Fibroblast of skin of left biceps (primary cell): ENCODE results near the gene KCNB1.

Experiments used
- DNase-seq, 2 experiments: peaks; one replicate each; pipeline ENCODE4 v3.0.0-alpha.2; 2013; ENCODE audit warnings: low read depth in 2 of 2

KCNB1 gene

DNA sequence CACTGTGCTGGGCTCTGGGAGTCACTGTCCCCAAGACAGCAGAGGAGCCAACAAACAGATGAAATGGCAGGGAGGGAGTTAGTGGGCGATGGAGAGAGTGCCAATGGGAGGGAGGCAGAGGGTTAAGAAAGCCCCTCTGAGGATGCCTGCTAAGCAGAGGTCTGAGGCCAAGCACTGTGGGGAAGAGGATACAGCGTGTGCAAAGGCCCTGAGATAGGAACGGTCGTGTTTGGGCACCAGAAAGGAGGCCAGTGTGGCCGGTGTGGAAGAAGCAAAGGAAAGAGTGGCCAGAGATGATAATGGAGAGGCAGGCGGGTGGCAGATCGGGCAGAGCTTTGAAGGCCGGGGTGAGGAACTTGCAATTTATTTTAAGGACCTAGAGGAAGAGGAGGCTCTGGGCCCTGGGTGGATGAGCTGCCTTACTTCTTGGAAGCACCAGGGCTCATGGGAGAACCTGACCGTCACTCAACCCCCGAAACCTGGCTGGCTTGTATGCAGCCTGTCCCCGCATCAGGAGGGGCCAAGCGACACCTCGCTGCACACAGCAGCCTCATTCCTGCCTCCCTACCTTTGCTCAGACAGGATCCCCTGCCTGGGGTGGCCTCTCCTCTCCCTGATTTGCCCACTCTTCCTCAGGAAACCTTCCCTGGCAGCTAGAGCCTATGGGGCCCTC lies 73.0 kb downstream of the KCNB1 start:
- DNase-seq = no peak

DNA sequence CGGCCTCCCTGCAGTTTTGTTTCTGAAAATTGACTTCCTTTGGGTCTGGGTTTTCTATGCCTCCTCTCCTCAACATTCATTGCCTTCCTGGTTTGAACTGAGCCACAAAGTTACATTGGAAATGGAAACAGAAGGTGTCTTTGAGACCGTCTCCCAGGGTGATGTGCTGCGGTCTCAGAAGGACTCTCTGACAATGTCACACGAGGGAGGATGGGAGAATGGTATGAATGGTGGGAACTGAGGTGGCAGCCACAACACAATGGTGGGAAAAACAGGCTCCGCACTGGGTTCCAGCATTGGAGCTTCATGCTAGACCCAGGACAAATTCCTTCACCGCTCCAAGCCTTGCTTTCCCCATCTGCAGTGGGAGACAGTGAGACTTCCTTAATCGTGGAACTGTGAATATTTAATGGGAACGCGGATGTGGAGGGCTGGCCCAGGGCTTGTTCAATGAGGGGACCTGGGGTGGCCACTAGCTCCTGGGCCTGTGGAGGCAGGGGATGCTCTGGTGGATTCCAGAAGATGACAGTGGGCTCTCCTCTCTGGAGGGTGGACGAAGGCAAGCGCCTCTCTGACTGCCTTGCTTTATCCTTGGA lies 73.9 kb downstream of the KCNB1 start:
- DNase-seq = no peak

DNA sequence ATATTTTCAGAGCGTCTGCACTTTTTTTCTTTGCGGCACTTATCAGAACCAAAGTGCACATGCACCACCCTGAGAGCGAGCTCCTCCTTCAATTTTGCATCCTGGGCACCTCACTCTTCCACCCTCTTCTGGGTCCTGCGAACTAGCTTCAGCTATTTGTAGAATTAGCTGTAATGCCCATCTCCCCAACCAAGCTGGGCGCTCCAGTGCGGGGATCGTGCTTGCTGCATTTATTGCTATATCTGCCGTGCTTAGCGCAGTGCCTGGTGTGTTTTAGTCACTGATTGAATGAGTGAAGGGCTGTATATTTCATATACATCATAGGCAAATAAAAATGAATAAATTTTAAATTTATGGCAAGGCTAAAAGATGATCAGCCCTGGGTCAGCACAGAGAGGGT lies 75.8 kb downstream of the KCNB1 start:
- no peak for DNase-seq

DNA sequence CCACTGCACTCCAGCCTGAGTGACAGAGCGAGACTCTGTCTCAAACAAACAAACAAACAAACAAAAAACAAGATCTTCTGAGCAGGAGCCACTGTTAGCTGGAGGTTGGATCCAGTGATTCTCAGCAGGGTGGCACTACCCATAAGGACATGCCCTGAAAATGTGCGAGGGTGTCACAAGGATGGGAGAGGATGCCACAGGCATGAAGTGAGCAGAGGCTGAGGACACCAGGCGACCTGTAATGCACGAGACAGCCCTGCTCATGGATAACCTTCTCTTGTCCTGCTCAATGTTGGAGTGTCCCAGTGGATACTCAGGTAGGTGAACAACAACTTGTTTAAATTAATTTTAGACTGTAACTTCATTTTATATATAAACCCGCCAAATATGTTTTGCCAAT lies 76.8 kb downstream of the KCNB1 start:
- no peak for DNase-seq

DNA sequence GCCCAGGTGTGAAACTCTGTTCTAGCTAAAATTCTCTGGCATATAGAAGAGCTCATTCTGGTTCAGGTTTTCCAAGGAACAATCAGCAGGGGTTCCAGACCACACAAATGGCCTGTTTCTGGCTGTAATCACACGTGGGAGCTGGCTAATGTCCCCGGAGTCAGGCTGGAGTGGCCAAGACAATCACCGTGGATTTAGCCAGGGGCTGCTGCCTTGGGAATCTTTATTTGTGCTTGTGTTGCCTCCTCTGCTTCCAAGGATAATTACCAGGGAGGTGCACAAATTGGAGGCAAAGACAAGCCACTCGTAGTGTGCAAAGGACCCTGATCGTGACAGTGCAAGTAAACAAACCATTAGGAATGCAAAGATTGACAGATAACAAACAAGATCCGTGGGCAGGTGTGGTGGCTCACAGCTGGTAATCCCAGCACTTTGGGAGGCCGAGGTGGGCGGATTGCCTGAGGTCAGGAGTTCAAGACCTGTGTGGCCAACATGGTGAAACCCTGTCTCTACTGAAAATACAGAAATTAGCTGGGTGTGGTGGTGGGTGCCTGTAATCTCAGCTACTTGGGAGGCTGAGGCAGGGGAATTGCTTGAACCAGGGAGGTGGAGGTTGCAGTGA lies 77.3 kb downstream of the KCNB1 start:
- DNase-seq = no peak

DNA sequence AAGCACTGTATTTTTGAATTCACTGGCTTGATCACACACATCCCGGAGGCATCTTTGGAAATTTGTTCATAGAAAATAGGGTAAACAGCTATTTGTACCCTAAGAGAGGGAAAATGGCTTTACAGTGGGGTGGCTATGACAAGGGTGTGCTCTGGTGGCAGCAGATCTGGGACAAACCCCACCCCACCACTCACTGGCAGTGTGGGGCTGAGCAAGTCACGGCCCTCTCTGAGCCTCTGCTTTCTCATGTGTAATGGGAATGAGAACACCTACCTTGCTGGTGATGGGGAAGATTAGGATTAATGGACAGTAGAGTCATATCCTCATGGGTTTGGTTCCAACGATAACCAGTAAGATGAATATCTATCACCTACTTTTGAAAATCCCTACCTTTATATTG lies 78.0 kb downstream of the KCNB1 start:
- DNase-seq = no peak

DNA sequence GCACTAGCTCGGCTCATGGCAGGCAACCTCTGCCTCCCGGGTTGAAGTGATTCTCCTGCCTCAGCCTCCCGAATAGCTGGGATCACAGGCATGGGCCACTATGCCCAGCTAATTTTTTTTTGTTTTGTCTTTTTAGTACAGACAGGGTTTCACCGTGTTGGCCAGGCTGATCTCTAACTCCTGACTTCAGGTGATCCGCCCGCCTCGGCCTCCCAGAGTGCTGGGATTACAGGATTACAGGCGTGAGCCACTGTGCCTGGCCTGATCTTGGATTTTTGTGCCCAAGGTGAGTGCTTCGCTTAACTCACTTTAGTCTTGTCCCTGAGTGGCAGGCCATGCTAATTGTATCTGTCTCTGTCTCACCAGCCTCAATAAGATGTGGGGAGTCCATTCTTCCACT lies 78.6 kb downstream of the KCNB1 start:
- DNase-seq = no peak

DNA sequence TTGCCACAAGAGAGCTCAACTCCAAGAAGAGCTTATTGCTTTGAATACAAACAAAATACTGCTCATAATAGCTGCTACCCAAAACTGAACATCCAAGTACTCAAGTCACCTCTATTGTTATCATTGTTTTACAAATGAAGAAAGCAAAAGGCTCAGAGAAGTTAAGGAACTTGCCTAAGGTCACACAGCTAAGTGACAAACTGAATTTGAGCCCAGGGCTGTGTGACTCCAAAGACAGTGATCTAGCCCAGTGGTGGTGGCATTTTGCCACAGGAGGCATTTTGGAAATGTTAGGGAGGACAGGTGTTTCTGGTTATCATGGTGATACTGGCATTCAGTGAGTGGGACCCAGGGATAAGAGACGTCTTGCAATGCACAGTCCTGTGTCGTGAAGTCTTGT lies 79.5 kb downstream of the KCNB1 start:
- no peak for DNase-seq

DNA sequence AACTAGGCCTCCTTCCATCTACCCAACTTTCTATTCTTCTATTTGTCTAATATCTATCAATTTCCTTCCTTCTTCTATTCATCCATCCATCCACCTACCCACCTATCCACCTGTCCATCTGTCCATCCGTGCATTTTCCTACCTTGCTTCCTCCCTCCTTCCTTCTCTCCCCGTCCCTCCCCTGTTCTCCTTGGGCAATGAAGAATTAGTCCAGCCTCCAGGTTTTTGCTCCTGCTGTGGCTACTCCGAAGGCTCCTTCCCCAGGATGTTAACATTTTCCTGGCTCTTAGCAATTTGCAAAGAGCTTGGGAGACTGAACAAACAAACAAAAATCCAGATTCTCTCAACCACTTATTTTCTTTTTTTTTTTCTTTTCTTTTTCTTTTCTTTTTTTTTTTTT lies 81.6 kb downstream of the KCNB1 start:
- no peak for DNase-seq

DNA sequence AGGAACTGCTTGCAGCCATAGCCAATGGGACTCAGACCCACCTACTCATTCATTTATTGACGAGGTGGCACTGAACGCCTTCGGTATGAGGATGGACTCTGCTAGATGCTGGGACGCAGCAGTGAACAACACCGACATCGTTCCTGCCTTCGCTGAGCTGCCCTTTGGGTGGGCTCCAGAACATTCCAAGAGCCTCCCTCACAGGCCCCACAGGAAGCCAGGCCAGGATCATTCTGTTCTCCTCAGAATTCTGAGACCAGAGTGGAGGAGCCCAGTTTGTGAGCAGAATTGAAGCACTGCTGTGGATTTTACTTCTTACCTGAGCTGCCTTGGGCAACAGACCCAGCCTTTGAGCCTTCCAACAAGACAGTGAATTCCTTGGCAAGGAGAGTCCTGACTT lies 82.1 kb downstream of the KCNB1 start:
- no peak for DNase-seq

DNA sequence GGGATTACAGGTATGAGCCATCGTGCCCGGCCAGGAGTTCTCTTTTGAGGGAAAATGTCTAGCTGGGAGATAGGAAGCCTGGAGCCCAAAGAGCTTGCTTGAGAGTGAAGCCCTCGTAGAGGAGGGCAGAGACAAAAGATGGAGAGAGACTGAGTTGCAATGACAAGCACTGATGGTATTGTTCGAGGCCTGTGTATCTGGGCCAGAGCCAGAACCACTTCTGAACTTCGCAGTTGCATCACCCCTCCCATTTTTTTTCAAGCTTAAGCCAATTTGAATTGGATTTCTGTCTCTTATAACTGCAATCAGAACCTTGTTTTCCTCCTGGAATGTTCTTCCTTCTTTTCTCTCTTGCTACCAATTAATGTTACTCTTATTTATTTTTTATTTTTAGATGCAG lies 83.1 kb downstream of the KCNB1 start:
- no peak for DNase-seq

DNA sequence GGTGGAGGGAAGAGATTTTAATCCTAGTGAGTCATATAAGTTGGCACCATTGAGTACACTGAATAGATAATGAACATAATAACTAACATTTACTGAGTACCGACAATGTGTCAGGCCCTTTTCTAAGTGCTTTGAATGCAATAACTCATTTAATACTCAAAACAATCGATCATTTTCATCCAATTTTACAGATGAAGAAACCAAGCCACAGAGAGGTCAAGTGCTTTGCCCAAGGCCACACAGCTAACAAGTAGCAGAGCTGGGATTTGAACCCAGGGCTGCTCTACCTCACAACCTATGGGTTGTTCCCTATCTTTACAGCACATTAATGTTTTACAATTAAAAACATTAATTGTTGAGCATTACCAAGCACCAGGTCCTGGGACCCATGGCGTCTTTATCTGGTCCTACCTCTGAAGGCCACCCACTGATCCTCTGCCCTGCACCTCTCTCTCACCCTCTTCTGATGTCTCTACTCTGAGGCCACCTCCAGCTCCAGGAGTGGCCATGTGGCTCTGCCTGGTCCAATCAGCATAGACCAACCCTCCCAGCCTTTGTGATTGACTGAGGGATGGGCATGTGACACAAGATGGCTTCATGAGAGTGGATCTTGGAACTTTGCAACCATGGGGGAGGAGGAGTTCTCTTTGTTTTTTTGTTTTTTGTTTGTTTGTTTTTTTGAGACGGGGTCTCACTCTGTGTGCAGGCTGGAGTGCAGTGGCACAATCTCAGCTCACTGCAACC lies 83.9 kb downstream of the KCNB1 start:
- no peak for DNase-seq

DNA sequence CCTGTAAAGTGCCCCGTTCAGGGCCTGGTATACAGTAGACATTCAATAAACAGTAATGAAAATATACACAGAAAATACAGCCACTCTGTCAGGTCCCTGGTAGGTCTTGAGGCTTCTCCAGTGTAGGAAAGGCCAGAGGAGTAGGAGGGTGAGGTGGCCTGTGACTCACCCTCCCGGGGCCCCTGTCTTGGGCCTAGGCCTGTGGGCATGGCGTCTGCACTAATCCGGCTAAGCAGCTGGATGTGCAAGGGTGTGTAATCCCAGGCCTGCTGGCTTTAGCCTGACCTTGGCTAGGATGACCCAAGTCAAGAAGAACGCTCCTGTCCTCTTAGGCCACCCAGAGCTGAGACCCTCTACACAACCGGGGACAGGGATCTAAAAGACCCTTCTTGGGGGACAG lies 84.9 kb downstream of the KCNB1 start:
- no peak for DNase-seq

DNA sequence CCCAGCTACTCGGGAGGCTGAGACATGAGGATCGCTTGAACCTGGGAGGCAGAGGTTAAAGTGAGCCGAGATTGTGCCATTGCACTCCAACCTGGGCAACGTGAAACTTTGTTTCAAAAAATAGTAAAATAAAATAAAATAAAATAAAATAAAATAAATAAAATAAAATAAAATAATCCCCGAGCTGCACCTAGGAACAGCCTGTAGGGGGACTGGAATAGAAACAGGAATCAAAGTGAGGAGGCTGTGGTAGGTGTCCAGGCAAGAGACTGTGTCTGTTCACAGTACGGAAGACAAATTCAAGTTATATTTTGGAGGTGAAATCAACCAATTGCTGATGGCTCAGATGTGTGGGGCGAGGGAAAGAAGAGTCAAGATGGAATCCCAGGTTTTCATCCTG lies 86.2 kb downstream of the KCNB1 start:
- DNase-seq = no peak

DNA sequence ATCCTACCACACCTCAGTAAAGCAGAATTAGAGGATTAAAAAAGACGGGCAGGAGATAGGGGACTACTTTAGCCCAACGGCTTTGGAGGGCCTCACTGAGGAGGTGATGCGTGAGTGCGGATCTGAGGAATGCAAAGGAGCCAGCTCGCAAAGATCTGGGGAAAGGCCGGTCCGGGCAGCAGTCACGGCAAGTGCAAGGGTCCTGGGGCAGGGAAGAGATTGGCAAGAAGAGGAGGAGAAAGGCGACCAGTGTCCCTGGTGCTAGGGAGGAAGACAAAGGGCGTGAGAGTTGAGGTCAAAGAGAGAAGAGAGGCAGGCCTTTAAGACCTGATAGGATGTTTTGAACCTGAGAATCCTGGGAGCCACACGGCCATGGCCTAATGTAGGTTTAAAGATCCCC lies 86.8 kb downstream of the KCNB1 start:
- no peak for DNase-seq

DNA sequence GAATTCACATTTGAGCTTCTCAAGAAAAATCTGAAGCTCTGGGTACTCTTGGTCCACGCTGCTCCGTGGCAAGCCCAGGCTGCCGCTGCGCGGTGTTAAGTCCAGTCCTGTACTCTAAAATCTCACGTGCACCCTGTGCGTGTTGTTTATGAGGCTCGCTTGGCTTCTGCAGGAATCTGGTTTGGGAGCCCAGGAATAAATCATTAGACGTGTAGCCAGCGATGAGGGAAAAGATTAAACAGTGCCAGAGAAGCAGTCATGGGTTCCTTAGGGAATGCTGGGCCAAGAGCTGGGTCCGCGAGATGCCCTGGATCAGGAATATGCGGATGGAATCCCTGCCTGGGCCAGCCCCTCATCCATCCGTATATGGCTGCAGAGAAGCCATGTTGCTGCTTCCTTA lies 87.3 kb downstream of the KCNB1 start:
- DNase-seq = no peak

DNA sequence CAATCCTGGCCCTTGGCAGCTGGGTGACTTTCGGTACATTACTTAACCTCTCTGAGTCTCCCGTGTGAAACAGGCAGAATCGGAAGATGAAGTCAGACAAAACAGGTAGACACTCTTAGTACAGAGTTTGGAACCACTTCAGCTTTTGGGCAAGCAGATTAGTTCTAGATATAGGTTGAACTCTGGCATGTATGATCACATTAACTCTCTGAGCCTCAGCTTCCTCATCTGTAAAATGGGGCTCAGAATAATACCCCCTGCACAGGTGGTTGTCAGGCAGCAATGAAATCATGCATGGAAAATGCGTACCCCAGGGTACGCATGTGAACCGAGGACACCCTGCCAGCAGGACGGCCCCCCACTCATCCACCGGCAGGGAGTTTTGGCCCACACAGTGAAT lies 87.7 kb downstream of the KCNB1 start:
- no peak for DNase-seq

DNA sequence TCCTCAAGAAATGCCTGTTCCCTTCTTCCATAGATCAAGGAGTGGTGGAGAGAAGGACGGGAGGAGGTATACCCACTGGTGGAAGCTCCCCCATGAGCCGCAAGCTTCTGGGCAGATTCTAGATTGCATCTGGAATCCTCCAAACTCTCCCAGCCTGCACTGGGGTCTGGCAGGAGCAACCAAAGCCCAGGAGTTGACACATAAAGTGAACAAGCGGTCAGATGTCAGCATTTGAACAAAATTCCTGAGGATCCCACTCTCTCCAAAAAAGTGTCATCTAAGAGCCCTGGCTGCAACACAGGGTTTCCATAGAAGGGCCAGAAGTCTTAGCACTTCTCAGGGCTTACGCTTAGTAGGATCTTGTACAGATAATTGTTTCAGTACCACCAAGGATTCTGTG lies 88.2 kb downstream of the KCNB1 start:
- DNase-seq = no peak

DNA sequence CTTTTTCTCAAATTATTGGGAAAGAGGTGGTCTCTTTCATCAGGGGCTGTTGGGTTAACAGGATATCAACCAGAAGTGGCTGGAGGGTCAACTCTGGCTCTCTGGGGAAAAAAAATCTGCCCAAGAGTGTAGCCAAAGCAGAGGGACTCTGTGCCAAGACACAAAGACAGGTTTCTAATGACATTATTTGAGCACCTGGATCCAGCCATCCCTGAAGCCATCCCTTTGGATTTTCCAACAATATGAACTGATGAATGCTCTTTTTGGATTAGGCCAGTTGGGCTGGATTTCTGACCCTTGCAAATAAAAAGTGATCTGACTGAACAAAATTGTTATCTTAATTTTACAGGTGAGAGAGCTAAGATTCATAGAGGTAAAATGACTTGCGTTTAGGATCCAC lies 88.7 kb downstream of the KCNB1 start:
- no peak for DNase-seq

DNA sequence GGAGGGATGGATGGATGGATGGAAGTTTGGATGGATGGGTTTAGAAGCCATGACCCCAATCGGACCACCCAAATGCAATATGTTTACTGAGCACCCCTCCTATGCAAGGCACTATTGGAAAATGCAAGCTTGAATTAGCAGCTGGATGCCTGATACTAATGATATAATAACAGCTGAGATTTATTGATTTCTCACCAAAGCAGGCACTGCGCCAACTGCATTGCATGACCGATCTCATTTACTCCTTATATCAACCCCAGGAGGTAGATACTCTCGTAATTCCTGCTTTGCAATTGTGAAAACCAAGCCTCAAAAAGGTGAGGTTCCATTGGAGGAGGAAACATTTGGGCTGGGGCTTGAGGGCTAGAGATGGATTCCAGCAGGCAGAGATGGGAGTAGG lies 89.7 kb downstream of the KCNB1 start:
- DNase-seq = no peak

DNA sequence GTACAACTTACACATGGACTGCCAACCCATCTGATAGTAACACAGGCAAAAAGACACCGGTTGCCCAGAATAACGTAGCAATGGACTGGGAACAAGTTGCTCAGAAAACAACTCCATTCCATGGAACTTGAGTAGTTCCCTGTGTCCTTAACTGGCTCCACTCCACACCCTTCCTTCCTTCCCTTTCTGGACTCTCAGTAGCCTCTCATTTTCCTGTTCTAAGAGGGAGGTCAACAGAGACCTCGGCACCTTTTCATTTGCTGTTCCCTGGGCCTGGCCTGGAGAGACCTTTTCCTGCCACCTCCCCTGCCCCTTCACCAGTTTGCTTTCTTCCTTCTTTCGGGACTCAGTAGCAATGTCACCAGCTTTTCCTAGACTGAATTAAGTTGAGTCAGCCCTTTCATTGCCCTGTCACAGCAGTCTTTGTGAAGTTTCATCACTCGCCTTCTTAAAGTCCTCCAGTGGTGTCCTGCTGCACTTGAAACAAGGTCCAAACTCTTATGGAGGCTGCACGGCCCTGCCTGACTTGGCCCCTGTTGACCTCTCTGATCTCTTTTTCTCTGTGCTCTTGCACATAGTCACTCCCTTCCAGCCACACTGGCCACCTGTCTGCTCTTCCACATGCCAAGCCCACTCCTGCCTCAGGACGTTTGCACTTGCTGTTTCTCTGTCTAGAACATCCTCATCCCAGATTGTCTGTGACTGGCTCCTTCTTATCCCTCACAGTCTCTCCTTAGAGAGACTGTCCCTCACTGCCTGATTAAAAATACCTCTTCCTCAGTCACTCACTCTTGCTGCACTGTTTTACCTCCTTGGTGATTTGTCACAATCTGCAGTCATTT lies 90.8 kb downstream of the KCNB1 start:
- no peak for DNase-seq

DNA sequence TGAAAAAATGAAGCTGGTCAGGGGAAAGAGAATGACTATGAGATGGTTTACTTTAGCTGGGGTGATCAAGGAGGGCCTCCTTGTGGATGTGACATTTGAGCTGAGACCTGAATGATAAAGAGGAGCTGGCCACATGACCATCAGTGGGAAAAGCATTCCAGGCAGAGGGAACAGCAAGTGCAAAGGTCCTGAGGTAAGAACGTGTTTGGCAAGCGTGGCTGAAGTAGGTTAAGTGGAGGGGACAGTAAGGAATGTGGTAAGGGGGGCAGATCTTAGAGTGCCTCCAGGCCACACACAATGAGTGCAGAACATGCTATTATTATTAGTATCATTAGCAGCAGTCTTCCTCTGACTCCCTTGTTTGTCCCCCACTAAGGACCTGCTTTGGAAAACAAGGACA lies 92.6 kb downstream of the KCNB1 start:
- no peak for DNase-seq
